CD4-positive, alpha-beta T cell (primary cell): ENCODE results near the gene CPE. TPM values are rescaled to one million over a fixed set of nuclear protein-coding genes. Genes with fewer than 3 reads are reported as not detected.

ENCODE experiments used
- ATAC-seq: fragments of 200-7000 bp; cut with Tn5 transposase; one replicate; pipeline ENCODE4 v1.10.0; 2022; ENCODE audit warnings: mild to moderate bottlenecking; ENCODE audit not compliant: poor library complexity
- CTCF ChIA-PET: fragments of 350-600 bp; sonication (Branson Sonifier 250); formaldehyde crosslinking; loops from one replicate; lab custom pipeline; 2021; ENCODE audit warnings: antibody characterized with exemption, inconsistent platforms; lab: Charles Lee
- POLR2A ChIA-PET: fragments of 350-600 bp; sonication (Branson Sonifier 250); formaldehyde crosslinking; loops from one replicate; lab custom pipeline; 2021; ENCODE audit warnings: antibody characterized with exemption, inconsistent platforms; lab: Charles Lee
- DNase-seq, 14 experiments: peaks; one replicate each; pipeline ENCODE4 v3.0.0-alpha.2; 2013 to 2020; ENCODE audit warnings: mixed read lengths in 2 of 14
- H3K27ac ChIP-seq, 2 donors: one replicate each; pipeline versions ENCODE4 v1.5.1 to v1.7.0; 2013; ENCODE audit warnings: low read length in 2 of 2, low read depth in 1 of 2, mild to moderate bottlenecking in 1 of 2
- H3K27me3 ChIP-seq, 2 experiments: 1 replicate in 1 of 2; 2 replicates in 1 of 2; pipeline versions ENCODE4 v1.6.1 to v1.7.0; 2013; ENCODE audit warnings: low read length in 2 of 2, control low read depth in 1 of 2, mild to moderate bottlenecking in 1 of 2, moderate library complexity in 1 of 2; ENCODE audit not compliant: insufficient read depth in 2 of 2, control insufficient read depth in 1 of 2
- H3K36me3 ChIP-seq: one replicate; pipeline ENCODE4 v1.6.1; 2013; ENCODE audit warnings: low read length, control low read depth; ENCODE audit not compliant: insufficient read depth
- H3K4me1 ChIP-seq: one replicate; pipeline ENCODE4 v1.6.1; 2013; ENCODE audit warnings: low read length, control low read depth; ENCODE audit not compliant: insufficient read depth
- H3K4me3 ChIP-seq: one replicate; pipeline ENCODE4 v1.5.1; 2013; ENCODE audit warnings: mild to moderate bottlenecking, low read length, moderate library complexity
- H3K9me3 ChIP-seq, 2 experiments: 1 replicate in 1 of 2; 2 replicates in 1 of 2; pipeline versions ENCODE4 v1.6.1 to v1.7.0; 2013; ENCODE audit warnings: low read length in 2 of 2, mild to moderate bottlenecking in 2 of 2, control low read depth in 1 of 2, moderate library complexity in 1 of 2; ENCODE audit not compliant: control insufficient read depth in 1 of 2, insufficient read depth in 1 of 2
- H3K27ac Mint-ChIP-seq: one replicate; pipeline ENCODE4 v1.8.0; 2020; ENCODE audit warnings: mixed read lengths
- H3K27me3 Mint-ChIP-seq: one replicate; pipeline ENCODE4 v1.8.0; 2021; ENCODE audit warnings: mixed read lengths
- H3K36me3 Mint-ChIP-seq: one replicate; pipeline ENCODE4 v1.8.0; 2021; ENCODE audit warnings: low read depth, mixed read lengths
- H3K4me1 Mint-ChIP-seq: one replicate; pipeline ENCODE4 v1.8.0; 2021; ENCODE audit warnings: low read depth, mixed read lengths
- H3K4me3 Mint-ChIP-seq: one replicate; pipeline ENCODE4 v1.8.0; 2020; ENCODE audit warnings: mild to moderate bottlenecking, mixed read lengths
- H3K9me3 Mint-ChIP-seq: one replicate; pipeline ENCODE4 v1.8.0; 2020; ENCODE audit warnings: mixed read lengths
- intact Hi-C, 2 experiments: fragments of 100-400 bp; cut with DNase I in 1 of 2; cut with micrococcal nuclease in 1 of 2; formaldehyde crosslinking; loops; one replicate each; pipeline versions ENCODE4 v1.15.1 to v1.9.0; 2023 to 2025; cut with DNase I, micrococcal nuclease
- total RNA-seq, 174 experiments: library from RNA in 2 of 174; stranded (reverse) in 2 of 174; gene quantifications; one replicate each; pipeline ENCODE4 v1.2.3 and lab custom pipeline; 2021 to 2026
- TF ChIP-seq, protein P1 (sequence below): fragments of 200-600 bp; IDR thresholded peaks from one replicate; pipeline ENCODE4 v1.8.0; 2022; ENCODE audit warnings: antibody characterized with exemption, mild to moderate bottlenecking

Gene CPE
- total RNA-seq, 2 experiments from 2014 or later: not detected

DNA sequence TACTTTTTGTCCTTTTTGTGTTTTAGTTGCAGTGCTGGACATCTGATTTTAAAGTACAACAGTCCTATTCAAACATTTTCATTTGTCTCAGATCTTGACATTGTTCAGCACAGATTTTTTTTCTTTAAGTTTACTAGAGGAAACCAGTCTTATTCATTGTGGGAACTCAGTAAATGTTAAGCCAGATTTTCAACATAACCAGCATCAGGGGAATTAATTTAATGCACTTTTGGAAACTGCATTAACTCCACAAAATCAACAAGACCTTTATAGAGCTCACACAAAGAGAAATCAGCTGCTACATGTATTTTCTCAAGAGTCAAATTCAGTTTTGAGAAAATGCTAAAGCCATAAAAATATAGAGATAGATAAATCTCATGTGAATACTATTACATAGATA lies 9.9 kb downstream of the CPE start:
- intact Hi-C loops: no loop called here
- ATAC-seq (no peak), DNase-seq (no peak)
- ChIA-PET CTCF (no interaction called here), POLR2A (no interaction called here)
- no peaks in the 10 kb centered on the region for H3K36me3 ChIP-seq
- no peaks in the 10 kb centered on the region for H3K4me1 ChIP-seq
- no peaks in the 10 kb centered on the region for H3K36me3 Mint-ChIP-seq
- peaks cover 2 to 4% of the 10 kb centered on the region in 2 experiments for H3K27me3 ChIP-seq
- no peak overlapping the region for H3K4me3 ChIP-seq
- no peak overlapping the region for H3K27ac Mint-ChIP-seq
- TF ChIP-seq, protein P1, sequence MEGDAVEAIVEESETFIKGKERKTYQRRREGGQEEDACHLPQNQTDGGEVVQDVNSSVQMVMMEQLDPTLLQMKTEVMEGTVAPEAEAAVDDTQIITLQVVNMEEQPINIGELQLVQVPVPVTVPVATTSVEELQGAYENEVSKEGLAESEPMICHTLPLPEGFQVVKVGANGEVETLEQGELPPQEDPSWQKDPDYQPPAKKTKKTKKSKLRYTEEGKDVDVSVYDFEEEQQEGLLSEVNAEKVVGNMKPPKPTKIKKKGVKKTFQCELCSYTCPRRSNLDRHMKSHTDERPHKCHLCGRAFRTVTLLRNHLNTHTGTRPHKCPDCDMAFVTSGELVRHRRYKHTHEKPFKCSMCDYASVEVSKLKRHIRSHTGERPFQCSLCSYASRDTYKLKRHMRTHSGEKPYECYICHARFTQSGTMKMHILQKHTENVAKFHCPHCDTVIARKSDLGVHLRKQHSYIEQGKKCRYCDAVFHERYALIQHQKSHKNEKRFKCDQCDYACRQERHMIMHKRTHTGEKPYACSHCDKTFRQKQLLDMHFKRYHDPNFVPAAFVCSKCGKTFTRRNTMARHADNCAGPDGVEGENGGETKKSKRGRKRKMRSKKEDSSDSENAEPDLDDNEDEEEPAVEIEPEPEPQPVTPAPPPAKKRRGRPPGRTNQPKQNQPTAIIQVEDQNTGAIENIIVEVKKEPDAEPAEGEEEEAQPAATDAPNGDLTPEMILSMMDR: no peak
- H3K4me1 Mint-ChIP-seq: no peaks in the 10 kb centered on the region
- H3K27me3 Mint-ChIP-seq: peaks cover 49% of the 10 kb centered on the region
- H3K27ac ChIP-seq: no peak overlapping the region
- H3K9me3 Mint-ChIP-seq: no peaks in the 10 kb centered on the region
- no peak overlapping the region for H3K4me3 Mint-ChIP-seq
- H3K9me3 ChIP-seq: no peaks in the 10 kb centered on the region

DNA sequence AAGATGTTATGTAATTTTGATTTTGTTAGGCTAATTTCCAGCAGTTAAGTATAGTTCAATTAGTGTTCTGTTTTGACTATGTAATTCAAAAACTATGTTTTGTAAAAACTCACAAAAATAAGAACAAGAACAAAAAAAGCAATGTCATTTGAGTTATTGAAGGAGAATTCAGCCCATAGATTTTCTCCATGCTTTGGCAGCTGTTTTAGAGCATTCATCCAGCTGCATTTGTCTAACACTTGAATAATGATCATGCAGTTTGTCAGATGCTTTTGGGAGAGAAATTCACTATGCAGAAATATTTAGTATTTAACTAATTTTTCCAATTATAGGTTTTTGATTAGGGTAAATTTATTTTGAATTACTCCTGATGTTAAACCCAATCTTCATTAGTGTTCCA lies 14.2 kb downstream of the CPE start:
- Mint-ChIP-seq H3K4me3 (no peak overlapping the region), H3K9me3 (no peaks in the 10 kb centered on the region), H3K27me3 (peaks cover 23% of the 10 kb centered on the region), H3K27ac (no peak overlapping the region), H3K4me1 (no peaks in the 10 kb centered on the region), H3K36me3 (no peaks in the 10 kb centered on the region)
- Histone ChIP-seq H3K27ac (no peak overlapping the region), H3K36me3 (no peaks in the 10 kb centered on the region), H3K27me3 (no peaks in the 10 kb centered on the region), H3K4me1 (no peaks in the 10 kb centered on the region), H3K4me3 (no peak overlapping the region), H3K9me3 (no peaks in the 10 kb centered on the region)
- DNase-seq: no peak
- ATAC-seq: no peak
- TF ChIP-seq, protein P1: no peak
- intact Hi-C loops: no loop called here
- CTCF ChIA-PET: no interaction called here
- POLR2A ChIA-PET: no interaction called here

DNA sequence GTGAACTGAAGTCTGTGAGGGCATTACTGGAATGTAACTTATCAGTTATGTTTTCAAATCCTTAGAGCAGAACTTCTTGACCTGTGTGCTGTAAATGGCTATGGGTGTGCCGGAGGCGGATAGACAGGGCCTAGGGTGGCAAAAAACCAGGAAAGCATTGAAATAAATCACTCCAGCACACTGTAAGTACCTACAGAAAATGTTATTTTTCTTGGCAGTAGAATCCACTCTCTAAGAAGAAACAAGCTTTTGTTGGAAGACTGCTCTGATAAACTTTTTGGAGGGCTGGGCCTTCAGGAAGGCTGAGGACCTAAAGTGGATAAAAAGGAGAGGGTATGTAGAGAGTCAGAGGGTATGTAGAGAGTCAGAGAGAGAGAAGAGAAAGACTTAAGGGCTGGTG lies 14.9 kb downstream of the CPE start:
- no peaks in the 10 kb centered on the region for H3K36me3 Mint-ChIP-seq
- no peak overlapping the region for H3K27ac Mint-ChIP-seq
- intact Hi-C loops: no loop called here

More for the DNA sequence above, 14.9 kb downstream of the CPE start:
- Mint-ChIP-seq H3K4me1 (no peaks in the 10 kb centered on the region), H3K27me3 (peaks cover 23% of the 10 kb centered on the region), H3K9me3 (no peaks in the 10 kb centered on the region), H3K4me3 (no peak overlapping the region)
- Histone ChIP-seq H3K27me3 (no peaks in the 10 kb centered on the region), H3K9me3 (no peaks in the 10 kb centered on the region), H3K4me3 (no peak overlapping the region), H3K4me1 (no peaks in the 10 kb centered on the region), H3K36me3 (no peaks in the 10 kb centered on the region), H3K27ac (no peak overlapping the region)
- POLR2A ChIA-PET: no interaction called here
- TF ChIP-seq, protein P1: no peak
- DNase-seq: no peak
- CTCF ChIA-PET: no interaction called here
- no peak for ATAC-seq
